Measurements from ENCODE around the gene PCDHB13.
"Not testable (repeated sequence)": the region's sequence is repeated elsewhere in the genome, so short reads cannot be mapped to it uniquely, and the experiment has no call there.

DNA sequence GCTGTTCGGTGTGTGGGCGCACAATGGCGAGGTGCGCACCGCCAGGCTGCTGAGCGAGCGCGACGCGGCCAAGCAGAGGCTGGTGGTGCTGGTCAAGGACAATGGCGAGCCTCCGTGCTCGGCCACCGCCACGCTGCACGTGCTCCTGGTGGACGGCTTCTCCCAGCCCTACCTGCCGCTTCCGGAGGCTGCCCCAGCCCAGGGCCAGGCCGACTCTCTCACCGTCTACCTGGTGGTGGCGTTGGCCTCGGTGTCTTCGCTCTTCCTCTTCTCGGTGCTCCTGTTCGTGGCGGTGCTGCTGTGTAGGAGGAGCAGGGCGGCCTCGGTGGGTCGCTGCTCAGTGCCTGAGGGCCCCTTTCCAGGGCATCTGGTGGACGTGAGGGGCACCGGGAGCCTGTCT is 33.8 kb upstream of the PCDHB13 start:
- not testable (repeated sequence) for TF ChIP-seq ZBTB20 (tag by site-specific recombination; IDR thresholded peaks at IDR 0.05); ZNF600 (tag by site-specific recombination; IDR thresholded peaks at IDR 0.05); MYNN (tag by site-specific recombination; IDR thresholded peaks at IDR 0.05; ENCODE audit: borderline replicate concordance); ZNF514 (tag by site-specific recombination; IDR thresholded peaks at IDR 0.05); ZNF140 (tag by site-specific recombination; IDR thresholded peaks at IDR 0.05); ZNF138 (tag by site-specific recombination; IDR thresholded peaks at IDR 0.05; ENCODE audit: borderline replicate concordance); FEZF1 (tag by site-specific recombination; IDR thresholded peaks at IDR 0.05); ZNF776 (tag by site-specific recombination; IDR thresholded peaks at IDR 0.05; ENCODE audit: borderline replicate concordance); ZNF302 (tag by site-specific recombination; IDR thresholded peaks at IDR 0.05; ENCODE audit: low read depth); ZNF175 (tag by site-specific recombination; IDR thresholded peaks at IDR 0.05)
- TF ChIP-seq, protein P1, sequence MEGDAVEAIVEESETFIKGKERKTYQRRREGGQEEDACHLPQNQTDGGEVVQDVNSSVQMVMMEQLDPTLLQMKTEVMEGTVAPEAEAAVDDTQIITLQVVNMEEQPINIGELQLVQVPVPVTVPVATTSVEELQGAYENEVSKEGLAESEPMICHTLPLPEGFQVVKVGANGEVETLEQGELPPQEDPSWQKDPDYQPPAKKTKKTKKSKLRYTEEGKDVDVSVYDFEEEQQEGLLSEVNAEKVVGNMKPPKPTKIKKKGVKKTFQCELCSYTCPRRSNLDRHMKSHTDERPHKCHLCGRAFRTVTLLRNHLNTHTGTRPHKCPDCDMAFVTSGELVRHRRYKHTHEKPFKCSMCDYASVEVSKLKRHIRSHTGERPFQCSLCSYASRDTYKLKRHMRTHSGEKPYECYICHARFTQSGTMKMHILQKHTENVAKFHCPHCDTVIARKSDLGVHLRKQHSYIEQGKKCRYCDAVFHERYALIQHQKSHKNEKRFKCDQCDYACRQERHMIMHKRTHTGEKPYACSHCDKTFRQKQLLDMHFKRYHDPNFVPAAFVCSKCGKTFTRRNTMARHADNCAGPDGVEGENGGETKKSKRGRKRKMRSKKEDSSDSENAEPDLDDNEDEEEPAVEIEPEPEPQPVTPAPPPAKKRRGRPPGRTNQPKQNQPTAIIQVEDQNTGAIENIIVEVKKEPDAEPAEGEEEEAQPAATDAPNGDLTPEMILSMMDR (tag by site-specific recombination; IDR thresholded peaks at IDR 0.05) = not testable (repeated sequence)
- TF ChIP-seq, protein P2, sequence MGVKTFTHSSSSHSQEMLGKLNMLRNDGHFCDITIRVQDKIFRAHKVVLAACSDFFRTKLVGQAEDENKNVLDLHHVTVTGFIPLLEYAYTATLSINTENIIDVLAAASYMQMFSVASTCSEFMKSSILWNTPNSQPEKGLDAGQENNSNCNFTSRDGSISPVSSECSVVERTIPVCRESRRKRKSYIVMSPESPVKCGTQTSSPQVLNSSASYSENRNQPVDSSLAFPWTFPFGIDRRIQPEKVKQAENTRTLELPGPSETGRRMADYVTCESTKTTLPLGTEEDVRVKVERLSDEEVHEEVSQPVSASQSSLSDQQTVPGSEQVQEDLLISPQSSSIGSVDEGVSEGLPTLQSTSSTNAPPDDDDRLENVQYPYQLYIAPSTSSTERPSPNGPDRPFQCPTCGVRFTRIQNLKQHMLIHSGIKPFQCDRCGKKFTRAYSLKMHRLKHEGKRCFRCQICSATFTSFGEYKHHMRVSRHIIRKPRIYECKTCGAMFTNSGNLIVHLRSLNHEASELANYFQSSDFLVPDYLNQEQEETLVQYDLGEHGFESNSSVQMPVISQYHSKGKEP (tag by site-specific recombination; IDR thresholded peaks at IDR 0.05) = not testable (repeated sequence)
- TF ChIP-seq, protein P3, sequence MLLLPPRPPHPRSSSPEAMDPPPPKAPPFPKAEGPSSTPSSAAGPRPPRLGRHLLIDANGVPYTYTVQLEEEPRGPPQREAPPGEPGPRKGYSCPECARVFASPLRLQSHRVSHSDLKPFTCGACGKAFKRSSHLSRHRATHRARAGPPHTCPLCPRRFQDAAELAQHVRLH (tag by site-specific recombination; IDR thresholded peaks at IDR 0.05) = not testable (repeated sequence)
- TF ChIP-seq, protein P4, sequence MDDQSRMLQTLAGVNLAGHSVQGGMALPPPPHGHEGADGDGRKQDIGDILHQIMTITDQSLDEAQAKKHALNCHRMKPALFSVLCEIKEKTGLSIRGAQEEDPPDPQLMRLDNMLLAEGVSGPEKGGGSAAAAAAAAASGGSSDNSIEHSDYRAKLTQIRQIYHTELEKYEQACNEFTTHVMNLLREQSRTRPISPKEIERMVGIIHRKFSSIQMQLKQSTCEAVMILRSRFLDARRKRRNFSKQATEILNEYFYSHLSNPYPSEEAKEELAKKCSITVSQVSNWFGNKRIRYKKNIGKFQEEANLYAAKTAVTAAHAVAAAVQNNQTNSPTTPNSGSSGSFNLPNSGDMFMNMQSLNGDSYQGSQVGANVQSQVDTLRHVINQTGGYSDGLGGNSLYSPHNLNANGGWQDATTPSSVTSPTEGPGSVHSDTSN (CRISPR knock-in tag; IDR thresholded peaks at IDR 0.05) = not testable (repeated sequence)
